Measurements from ENCODE around the gene PHACTR1.

Gene PHACTR1

DNA sequence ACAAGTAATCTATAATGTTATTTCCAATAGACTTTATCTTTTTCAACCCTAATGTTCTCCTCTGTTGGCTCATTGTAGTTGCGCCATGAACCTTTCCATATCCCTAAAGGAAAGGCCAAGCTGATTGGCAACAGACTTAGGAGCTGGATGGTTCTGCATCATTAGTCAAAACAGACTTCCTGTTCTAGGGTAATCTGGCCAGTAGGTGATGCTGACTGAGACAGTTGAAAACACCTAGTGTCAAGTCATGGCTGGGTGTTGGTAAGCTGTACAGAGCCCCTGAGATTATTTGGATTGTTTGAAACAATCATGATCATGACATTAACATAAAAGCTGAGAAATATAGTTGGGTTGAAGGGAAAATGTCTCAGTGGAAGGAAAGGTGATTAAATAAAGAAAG is 231.4 kb downstream of the PHACTR1 start:
- TF ChIP-seq PPARA (CRISPR knock-in tag; IDR thresholded peaks at IDR 0.05; ENCODE audit: borderline replicate concordance) = no peak
- TF ChIP-seq TCF4 (CRISPR knock-in tag; IDR thresholded peaks at IDR 0.05; ENCODE audit: borderline replicate concordance) = no peak
- TF ChIP-seq, protein P1, sequence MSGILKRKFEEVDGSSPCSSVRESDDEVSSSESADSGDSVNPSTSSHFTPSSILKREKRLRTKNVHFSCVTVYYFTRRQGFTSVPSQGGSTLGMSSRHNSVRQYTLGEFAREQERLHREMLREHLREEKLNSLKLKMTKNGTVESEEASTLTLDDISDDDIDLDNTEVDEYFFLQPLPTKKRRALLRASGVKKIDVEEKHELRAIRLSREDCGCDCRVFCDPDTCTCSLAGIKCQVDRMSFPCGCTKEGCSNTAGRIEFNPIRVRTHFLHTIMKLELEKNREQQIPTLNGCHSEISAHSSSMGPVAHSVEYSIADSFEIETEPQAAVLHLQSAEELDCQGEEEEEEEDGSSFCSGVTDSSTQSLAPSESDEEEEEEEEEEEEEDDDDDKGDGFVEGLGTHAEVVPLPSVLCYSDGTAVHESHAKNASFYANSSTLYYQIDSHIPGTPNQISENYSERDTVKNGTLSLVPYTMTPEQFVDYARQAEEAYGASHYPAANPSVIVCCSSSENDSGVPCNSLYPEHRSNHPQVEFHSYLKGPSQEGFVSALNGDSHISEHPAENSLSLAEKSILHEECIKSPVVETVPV (CRISPR knock-in tag; IDR thresholded peaks at IDR 0.05) = no peak
- TF ChIP-seq BACH2 (CRISPR knock-in tag; IDR thresholded peaks at IDR 0.05; ENCODE audit: borderline replicate concordance) = no peak
- no peak for TF ChIP-seq ZFP30 (CRISPR knock-in tag; IDR thresholded peaks at IDR 0.05)
- no peak for TF ChIP-seq CREB5 (CRISPR knock-in tag; IDR thresholded peaks at IDR 0.05; ENCODE audit: low read depth)
- TF ChIP-seq ZNF8 (CRISPR knock-in tag; IDR thresholded peaks at IDR 0.05) = no peak
- no peak for ATAC-seq

GRCh38 chr6:12950976-12951375 is 234.4 kb downstream of the PHACTR1 start:
- no peak; the same call in 2 of the 3 replicates for ATAC-seq
- TF ChIP-seq BACH2 (CRISPR knock-in tag; IDR thresholded peaks at IDR 0.05; ENCODE audit: borderline replicate concordance) = no peak
- TF ChIP-seq CREB5 (CRISPR knock-in tag; IDR thresholded peaks at IDR 0.05; ENCODE audit: low read depth) = no peak
- peak; percentile 39; the same call in 1 of the 2 replicates for TF ChIP-seq ISL1 (CRISPR knock-in tag; IDR thresholded peaks at IDR 0.05)
- TF ChIP-seq ZNF70 (CRISPR knock-in tag; IDR thresholded peaks at IDR 0.05) = no peak

DNA sequence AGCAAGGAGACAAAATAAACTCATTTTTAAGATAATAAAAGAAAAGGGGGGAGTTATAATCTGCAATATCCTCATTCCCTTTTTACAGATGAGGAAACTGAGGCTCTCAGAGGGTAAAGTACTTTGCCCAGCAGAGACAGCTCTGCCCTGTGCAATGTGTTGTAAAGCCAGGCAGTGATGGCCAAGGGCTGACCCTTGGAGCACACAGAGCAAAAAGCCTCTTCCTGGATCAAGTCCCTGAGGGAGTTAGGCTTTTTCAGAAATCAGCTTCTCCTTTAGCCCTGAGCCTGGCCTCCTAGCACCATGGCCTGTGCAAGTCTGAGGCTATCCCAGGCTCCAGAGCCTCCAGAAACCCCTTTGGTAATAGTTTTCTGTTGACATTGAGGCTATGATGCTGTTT is 234.8 kb downstream of the PHACTR1 start:
- TF ChIP-seq ZFP30 (CRISPR knock-in tag; IDR thresholded peaks at IDR 0.05) (no peak), ESRRG (CRISPR knock-in tag; IDR thresholded peaks at IDR 0.05) (no peak), ZFP3 (CRISPR knock-in tag; IDR thresholded peaks at IDR 0.05) (no peak), ZC3H10 (CRISPR knock-in tag; IDR thresholded peaks at IDR 0.05) (no peak), TSHZ2 (CRISPR knock-in tag; IDR thresholded peaks at IDR 0.05) (no peak)
- ATAC-seq = no peak

- no peak for TF ChIP-seq ZNF8 (CRISPR knock-in tag; IDR thresholded peaks at IDR 0.05)
- no peak for TF ChIP-seq RARB (CRISPR knock-in tag; IDR thresholded peaks at IDR 0.05)
- TF ChIP-seq CREB5 (CRISPR knock-in tag; IDR thresholded peaks at IDR 0.05; ENCODE audit: low read depth) = no peak
- TF ChIP-seq ARNTL (CRISPR knock-in tag; IDR thresholded peaks at IDR 0.05; ENCODE audit: borderline replicate concordance, low read depth) = no peak
- no peak for TF ChIP-seq PPARA (CRISPR knock-in tag; IDR thresholded peaks at IDR 0.05; ENCODE audit: borderline replicate concordance)
- TF ChIP-seq, protein P2, sequence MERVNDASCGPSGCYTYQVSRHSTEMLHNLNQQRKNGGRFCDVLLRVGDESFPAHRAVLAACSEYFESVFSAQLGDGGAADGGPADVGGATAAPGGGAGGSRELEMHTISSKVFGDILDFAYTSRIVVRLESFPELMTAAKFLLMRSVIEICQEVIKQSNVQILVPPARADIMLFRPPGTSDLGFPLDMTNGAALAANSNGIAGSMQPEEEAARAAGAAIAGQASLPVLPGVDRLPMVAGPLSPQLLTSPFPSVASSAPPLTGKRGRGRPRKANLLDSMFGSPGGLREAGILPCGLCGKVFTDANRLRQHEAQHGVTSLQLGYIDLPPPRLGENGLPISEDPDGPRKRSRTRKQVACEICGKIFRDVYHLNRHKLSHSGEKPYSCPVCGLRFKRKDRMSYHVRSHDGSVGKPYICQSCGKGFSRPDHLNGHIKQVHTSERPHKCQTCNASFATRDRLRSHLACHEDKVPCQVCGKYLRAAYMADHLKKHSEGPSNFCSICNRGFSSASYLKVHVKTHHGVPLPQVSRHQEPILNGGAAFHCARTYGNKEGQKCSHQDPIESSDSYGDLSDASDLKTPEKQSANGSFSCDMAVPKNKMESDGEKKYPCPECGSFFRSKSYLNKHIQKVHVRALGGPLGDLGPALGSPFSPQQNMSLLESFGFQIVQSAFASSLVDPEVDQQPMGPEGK (CRISPR knock-in tag; IDR thresholded peaks at IDR 0.05; ENCODE audit: borderline replicate concordance) = no peak
- TF ChIP-seq ZNF70 (CRISPR knock-in tag; IDR thresholded peaks at IDR 0.05) = no peak
- TF ChIP-seq ZNF565 (CRISPR knock-in tag; conservative IDR thresholded peaks at IDR 0.05; ENCODE audit: low read depth) = no peak
- no peak for TF ChIP-seq GLIS3 (CRISPR knock-in tag; IDR thresholded peaks at IDR 0.05)
- no peak for TF ChIP-seq POU6F1 (CRISPR knock-in tag; IDR thresholded peaks at IDR 0.05; ENCODE audit: borderline replicate concordance, low read depth)
- TF ChIP-seq TOX (CRISPR knock-in tag; IDR thresholded peaks at IDR 0.05; ENCODE audit: borderline replicate concordance) = no peak
- no peak for TF ChIP-seq ISL1 (CRISPR knock-in tag; IDR thresholded peaks at IDR 0.05)
- TF ChIP-seq ZC3H10 (CRISPR knock-in tag; IDR thresholded peaks at IDR 0.05) = no peak
- TF ChIP-seq OSR1 (CRISPR knock-in tag; IDR thresholded peaks at IDR 0.05) = no peak
- no peak for TF ChIP-seq CSDC2 (CRISPR knock-in tag; IDR thresholded peaks at IDR 0.05)
- no peak for ATAC-seq
Measured at GRCh38 chr6:12952318-12952717, 235.8 kb downstream of the PHACTR1 start.

Measured in SK-N-SH treated with all-trans-retinoic acid at 6 μM for 48 hours (cell line).